ENCODE results near the gene ZNF207.
"Not testable (repeated sequence)": the region's sequence is repeated elsewhere in the genome, so short reads cannot be mapped to it uniquely, and the experiment has no call there.

The ZNF207 gene

DNA sequence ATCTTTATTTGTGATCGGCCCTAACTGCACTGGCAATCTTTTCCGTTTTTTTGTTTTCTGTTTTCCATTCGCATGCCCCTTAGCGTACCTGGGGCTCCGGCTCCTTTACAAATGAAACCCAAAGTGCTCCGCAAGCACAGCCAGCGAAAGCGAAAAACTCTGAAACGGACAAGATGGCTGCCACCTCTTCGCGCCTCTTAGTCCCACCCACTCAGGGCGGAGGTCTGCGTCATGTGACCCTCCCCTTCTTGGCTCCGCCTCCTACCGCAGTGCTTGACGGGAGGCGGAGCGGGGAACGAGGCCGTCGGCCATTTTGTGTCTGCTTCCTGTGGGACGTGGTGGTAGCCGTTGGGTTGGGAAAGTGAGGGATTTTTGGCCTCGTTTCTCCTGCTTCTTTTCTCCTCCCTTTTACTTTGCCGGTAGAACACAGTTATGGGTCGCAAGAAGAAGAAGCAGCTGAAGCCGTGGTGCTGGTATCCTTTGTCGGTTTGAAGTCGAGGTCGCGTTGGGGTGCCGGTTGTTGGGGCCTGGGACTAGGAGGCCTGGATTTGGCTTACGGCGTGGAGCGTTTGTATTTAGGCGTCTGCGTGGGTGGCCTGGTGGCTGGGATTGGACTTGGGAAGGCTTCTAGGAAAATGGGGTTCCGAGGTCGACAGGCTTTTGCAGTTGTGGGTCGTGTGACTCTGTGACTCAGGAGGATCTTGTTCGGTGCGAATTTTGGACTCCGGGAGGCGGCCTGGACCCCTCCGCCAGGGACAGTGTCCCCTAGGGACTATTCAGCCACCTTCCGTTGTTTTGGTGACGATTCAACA is at the start of gene ZNF207:
Gene ZNF207 (plus strand): TSS at position 304 of the 812 bp plus-strand sequence. CDS start 129 bp downstream, at position 433.
- DNase-seq, result peak; percentile 97

DNA sequence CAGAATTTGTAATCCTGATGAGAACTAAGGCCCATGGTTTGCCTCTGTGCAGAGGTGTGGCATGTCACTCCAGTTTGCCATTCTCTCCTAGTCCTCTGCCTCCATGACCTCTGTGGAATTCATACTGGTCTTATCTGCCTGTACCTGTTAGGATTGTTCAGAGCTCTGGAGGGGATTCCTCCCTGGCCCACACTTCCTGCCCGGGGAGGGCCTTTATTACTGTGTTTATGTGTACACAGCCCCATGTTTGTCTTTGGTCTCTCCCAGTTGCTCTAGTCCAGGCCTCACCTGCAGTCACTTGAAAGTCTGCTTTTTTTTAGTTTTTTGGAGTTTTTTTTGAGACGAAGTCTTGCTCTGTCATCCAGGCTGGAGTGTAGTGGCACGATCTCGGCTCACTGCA is 47.9 kb upstream of the ZNF207 start:
- no peak for DNase-seq

DNA sequence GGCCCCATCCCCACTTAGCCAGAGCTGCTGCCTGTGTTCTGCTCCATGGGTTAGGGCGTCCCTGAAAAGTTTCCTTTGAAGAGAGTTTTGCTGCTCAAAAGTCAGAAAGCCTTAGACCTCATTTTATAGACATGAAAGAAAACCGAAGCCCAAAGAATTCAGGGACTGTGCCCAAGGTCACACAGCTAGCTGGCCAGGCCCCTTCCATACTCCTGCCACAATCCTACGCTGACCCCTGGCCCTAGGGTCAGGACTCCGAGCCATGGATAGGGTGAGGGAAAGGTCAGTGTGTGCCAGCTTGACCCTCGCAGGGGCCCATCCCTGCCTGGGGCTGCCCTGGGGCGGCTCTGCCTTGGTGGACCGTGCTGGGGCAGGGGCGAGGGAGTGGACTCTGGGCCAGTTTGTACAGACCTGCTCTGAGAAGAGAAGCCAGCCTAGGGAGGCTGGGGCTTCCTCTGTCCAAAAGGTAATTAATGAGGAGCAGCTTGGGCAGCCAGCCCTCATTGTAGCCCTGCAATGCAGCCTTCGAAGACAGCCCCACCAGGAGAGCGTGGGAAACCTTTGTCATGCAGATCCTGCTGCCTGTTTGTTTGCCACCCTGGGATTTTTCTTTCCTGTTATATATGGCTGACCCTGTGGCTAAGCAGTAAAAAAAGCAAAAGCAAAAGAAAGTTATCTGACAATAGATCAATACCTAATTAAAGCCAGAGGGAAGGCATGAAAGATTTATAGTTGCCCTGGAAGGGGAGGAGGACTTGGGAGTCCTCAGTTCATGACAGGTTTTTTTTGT is 46.9 kb upstream of the ZNF207 start:
- peak; percentile 12 for DNase-seq

DNA sequence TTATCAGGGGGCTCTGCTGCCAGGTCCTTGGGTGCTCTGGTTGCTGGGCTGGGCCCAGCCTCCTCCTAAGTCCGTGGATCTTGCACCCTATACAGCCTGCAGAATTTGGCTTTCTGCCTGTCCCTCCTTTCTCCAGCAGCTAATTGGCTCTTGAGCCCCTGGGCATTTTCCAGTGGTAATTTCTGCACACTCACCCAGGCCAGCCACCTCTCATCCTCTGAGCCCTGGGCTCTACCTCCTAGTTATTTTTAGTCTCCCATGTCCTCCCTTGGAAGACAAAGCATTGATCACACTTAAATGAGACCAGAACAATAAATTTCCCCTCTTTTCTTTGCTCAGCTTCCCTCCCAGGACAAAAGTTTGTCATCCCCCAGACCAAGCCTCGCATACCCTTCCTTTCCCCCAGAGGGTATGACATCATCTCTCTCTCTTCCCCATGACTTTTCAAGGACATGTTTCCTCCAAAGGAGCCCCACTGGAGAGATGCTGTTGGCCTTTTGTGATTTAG is 46.1 kb upstream of the ZNF207 start:
- DNase-seq, result peak; percentile 9

DNA sequence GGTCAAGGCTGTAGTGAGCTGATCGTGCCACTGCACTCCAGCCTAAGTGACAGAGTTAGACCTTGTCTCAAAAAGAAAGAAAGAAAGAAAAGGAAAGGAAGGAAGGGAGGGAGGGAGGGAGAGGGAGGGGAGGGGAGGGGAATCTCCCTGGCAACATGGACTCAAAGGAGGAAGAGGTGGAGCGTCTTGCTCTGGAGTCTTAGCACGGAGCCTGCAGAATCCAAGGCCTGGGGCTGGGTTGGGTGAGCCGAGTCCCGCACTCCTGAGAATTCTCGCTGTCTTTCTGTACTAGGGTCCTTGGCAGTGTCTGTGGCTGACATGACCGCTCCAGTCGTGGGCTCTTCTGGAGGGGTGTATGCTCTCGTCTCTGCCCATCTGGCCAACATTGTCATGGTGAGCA is 44.9 kb upstream of the ZNF207 start:
- DNase-seq, result no peak

DNA sequence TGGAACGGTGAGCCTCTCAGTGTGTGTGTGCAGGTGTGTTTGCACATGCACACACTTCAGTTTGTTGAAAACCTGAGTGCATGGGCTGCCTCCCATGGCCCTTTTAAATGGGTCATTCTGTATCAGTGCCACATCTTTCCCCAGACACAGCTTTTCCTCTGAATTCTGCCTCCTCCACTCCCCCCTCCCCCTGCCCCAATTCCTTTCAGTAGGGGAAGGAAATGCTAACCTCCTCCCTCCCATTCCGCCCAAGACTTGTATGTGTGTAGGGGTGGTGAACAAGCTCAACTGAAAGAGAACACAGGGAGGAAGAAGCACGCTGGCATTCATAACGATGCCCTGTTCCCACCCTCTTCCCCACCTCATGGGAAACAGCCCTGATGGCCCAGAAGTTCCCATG is 42.3 kb upstream of the ZNF207 start:
- peak; percentile 71 for DNase-seq

DNA sequence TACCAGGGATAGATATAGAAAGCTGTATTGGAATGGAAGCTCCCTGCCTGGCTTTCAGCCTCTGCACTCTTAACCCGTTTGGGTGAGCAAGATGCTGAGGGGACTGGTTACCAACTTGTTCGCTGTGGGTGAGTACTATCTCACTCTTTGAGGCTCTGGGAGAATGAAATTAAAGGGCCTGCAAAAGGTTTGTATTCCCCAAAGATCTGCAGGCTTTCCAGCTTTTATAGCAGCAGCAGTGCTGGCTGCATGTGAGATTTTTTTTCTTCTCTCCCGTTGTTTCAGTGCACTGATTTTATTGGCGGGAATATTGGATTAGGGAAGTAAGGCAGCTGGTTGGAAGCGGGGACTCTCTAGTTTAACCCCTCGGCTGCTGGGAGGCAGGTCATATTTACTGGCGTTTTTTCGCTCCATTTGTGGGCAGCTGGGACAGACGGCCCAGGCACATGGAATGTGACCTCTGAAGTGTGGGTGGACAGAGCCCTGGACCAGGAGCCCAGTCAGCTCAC is 38.9 kb upstream of the ZNF207 start:
- no peak for DNase-seq

DNA sequence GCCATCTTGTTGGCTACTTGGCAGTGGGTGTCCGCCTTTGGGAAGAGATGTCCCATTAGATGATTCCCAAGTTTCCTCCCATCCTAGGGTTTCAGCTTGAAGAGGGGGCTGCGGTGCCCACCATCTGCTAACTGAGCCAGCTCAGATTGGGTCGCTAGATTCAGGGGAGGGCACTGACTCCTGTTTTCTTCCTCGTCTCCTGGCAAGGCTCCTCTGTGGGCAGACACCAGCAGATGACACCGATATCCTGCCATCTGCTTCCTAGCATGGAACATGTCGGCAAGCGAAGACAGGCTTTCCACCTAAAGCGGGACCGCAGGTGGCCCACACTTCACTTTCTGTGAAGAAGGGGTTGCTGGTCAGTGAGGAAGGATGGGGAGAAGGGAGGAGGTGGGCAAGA is 35.3 kb upstream of the ZNF207 start:
- DNase-seq, result no peak

DNA sequence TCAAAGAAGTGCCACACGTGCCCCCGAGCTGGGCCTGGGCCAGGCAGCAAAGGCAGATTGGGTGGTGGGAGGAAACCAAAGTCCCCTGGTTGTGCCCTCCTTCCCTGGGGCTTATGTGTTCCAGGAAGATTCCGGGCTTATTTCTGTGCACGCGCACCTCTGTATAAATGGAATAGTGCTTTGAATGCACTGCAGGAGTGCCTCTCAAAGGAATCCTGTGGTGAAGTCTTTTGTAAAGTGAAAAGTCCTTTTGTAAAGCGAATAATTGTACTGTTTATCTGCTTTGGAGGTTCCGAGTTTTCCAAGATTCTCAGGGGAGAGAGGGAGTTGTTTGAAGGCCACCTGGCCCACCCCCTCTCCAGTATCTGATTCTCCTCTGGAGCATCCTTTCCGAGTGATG is 34.8 kb upstream of the ZNF207 start:
- no peak for DNase-seq

DNA sequence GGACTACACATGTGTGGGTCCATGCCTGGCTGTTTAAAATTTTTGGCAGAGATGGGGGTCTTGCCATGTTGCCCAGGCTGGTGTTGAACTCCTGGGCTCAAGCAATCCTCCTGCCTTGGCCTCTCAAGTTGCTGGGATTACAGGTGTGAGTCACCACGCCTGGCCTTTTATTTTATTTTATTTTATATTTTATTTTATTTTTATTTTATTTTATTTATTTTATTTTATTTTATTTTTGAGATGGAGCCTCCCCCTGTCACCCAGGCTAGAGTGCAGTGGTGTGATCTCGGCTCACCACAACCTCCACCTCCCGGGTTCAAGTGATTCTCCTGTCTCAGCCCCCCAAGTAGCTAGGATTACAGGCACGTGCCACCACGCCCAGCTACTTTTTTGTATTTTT is 33.3 kb upstream of the ZNF207 start:
- not testable (repeated sequence) for DNase-seq

DNA sequence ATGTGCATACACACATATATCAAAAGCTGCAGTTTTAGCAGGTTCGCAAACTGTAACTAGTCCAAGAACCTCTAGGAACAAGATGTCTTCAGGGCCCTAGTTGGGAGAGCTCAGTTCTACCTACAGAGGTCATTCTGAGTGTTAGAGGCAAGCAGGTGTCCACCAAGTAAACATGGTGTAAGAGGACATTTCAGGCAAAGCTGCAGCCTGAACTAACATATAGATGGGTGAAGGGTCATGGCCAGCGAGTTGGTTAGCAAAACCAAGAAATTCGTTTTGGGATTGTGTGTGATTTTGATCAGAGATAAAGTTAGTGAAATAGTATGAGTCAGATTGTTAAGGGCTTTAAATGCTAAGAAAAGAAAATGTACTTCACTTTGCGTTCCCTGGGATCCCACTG is 32.6 kb upstream of the ZNF207 start:
- DNase-seq, result no peak

DNA sequence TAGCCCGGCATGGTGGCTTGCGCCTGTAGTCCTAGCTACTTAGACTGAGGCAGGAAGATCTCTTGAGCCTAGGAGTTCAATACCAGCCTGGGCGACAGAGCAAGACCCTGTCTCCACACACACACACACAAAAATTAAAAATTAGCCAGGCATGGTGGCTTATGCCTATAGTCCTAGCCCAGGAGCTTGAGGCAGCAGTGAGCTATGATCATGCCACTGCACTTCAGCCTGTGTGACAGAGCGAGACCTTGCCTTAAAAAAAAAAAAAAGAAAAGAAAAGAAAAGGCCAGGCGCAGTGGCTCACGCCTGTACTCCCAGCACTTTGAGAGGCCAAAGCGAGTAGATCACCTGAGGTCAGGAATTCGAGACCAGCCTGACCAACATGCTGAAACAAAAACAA is 31.9 kb upstream of the ZNF207 start:
- no peak for DNase-seq

DNA sequence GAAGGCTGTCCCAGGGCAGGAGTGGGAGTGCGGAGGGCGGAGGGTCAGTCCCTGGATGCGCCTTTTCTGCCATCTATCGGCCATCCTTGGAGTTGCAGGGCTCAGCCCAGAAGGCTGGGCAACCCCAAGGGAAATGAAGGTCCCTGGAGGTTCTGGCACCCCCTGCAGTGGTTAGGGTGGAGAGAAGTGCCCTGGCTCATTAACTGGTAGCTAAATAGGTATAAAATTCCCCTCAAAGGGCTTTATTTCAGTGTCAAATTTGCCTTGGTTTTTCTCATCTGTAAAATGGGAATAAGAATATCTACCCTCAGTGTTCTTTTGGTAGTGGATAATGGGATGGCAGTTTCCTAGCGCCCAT is 30.4 kb upstream of the ZNF207 start:
- peak; percentile 44 for DNase-seq

DNA sequence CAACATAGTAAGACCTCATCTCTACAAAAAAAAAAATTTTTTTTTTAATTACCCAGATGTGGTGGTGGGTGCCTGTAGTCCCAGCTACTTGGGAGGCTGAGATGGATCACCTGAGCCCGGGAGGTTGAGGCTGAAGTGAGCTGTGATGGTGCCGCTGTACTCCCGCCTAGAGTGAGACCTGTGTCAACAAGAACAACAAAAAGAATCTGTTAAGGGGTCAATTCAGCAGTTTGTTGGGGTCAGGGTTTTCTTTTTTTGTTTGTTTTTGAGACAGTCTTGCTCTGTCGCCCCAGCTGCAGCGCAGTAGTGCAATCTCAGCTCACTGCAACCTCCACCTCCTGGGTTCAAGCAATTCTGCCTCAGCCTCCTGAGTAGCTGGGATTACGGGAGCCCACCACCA is 29.9 kb upstream of the ZNF207 start:
- not testable (repeated sequence) for DNase-seq

DNA sequence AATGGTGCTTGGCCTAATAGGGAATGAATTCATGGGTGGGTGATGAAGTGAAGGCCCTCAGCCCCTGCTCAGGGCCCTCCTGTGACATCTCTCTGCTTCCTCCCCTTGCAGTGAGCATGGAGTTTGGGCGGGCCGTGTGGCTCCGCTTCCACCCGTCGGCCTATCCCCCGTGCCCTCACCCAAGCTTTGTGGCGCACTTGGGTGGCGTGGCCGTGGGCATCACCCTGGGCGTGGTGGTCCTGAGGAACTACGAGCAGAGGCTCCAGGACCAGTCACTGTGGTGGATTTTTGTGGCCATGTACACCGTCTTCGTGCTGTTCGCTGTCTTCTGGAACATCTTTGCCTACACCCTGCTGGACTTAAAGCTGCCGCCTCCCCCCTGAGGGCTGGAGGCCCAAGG is 29.1 kb upstream of the ZNF207 start:
- DNase-seq, result no peak

DNA sequence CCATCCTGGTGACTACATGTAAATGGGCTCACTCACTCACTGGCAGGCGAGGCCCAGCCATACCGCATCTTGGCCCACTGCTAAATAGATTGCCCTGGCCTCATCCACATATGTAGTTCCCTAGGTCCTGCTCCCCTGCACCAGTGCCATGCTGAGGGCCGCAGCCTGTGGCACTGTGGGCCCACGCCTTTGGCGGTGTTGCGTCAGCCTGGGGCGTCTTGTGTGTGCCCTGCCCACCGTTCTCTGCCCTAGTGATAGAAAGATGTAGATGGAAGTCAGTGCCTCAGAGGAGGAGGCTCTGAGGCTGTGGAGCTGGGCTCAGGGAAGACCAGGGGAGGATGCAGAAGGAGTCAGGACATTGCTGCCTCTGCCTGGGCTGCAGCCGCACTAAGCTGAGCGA is 26.9 kb upstream of the ZNF207 start:
- DNase-seq, result no peak

DNA sequence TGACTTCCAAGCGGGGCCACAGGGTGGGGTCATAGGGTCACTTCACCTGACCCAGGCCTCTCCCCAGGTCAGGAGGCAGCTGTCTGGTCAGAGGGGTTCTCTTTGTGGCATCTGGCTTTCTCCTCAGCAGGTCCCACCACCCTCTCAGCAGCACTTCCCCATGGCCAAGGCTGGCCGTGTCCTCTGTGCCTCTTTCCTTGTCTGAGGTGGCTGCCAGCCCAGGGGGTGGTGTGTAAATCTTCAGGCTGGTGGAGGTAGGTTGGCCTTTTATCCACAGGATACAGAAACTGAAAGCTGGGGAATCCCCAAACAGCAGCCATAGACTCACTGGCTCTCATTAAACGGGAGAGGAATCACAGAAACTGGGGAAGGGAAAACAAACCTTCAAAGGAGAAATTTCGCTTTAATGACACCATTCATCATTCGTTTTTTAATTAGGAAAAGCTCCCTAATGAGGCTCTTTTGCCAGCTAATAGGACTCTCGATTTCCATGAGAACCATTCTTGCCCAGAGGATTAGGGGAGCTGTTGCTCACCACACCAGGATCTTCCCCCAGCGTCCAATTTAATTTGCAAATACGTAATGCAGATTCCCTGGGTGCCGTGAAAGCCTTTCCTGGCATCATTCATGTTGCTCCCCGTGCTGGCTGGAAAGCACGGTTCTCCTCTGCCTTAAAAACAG is 26.0 kb upstream of the ZNF207 start:
- peak; percentile 26 for DNase-seq

DNA sequence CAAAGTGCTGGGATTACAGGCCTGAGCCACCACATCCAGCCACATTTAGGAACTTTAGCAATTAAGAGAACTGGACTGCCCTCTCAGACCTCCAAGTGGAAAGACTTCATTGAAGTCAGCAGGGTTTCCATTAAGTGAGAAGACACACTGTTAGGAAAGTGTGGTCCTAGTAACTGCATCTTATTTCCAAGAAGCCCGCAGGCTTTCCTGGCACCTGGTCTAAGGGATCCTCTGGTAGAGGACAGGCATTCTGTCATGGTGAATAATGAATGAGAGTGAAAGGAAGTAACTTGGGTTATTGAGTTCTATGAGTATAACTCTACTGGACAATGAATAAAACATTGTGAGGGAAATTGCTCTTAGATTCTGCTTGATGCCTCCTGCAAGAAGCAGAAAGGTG is 22.0 kb upstream of the ZNF207 start:
- no peak for DNase-seq

DNA sequence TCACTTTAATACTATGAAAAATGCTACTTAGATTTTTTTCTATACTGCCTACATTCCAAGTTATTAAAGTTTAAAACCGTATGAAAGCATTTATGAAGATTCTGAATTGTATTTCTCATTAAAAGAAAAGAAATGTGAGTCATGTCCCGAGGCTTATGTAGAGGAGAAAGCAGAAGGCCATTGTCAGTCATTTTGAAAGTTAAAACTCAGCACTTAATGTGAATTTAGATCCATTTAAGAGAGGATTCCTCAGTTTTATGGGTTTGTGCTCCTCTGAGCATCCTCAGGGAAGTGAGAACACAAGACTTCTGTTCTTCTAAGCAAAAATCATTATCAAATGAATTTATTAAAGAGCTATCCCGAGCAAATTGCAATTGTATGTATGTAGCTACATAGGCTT is 19.8 kb upstream of the ZNF207 start:
- no peak for DNase-seq

DNA sequence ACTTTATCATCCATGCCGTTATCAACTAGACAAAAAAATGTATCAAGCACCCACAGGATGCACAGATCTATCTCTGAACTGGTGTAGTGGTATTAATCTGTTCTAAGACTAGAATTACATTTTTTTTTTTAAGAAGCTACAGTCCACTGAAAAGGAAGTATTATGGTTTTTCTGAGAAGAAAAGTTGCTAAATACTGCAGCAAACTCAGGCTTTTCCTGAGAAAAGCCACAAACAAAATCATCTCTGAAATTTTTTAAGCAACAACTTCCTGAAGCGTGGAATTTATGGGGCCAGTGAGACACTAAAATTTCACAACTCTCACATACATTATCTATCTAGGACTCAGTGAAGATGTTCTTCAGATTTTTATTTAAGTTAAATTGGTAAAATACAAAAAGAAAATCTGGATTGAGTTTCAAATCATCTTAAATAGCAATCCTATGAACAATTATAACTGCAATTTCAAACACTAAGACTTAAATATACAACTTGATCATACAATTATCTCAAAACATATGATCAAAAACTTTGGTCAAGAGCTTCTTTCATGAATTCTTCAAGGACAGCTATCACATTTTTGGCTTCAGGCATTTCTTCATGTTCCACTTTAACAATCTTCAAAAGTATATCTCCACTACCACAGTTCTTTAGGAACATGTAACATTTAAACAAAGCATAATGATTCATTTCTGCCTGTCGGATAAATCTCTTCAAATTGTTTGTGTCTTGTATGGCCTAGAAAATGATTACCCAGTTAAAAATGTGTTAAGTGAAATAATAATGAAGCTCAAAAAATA is 18.5 kb upstream of the ZNF207 start:
- no peak for DNase-seq

DNA sequence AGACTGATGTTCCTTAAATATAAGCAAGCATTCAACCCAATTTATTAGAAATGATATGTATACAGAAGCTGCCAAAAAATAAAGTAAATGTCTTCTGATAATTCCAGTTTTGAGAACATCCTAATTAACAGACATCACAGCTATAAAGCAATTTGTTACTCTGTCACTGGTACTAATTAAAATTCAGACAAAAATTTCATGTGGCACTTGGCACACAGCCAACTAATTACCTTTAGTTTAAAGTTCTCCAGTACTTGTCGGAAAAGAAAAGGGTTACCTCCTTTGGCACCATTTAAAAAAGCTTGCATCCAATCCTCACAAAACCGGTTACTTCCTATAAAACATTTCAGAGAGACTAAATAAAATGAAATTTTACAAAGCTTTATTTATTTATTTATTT is 16.8 kb upstream of the ZNF207 start:
- DNase-seq, result no peak

DNA sequence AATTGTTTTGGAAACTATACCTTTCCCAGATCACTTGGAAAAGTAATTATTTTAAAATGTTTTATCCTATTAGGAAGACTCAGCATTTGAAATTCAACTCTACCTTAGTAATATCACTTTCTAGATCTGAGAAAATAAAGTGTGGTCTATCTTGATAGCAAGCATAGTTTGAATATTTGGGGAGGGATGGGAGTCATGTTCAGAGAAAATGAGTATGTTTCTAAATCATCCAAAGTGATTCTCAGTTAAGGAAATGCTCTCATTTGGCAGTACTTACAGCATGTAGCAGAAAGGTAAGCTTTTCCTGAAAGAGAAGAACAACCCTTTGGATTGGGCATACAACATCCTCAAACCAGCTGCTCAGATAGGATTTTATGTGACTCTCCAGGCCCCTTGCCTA is 14.9 kb upstream of the ZNF207 start:
- DNase-seq, result no peak

DNA sequence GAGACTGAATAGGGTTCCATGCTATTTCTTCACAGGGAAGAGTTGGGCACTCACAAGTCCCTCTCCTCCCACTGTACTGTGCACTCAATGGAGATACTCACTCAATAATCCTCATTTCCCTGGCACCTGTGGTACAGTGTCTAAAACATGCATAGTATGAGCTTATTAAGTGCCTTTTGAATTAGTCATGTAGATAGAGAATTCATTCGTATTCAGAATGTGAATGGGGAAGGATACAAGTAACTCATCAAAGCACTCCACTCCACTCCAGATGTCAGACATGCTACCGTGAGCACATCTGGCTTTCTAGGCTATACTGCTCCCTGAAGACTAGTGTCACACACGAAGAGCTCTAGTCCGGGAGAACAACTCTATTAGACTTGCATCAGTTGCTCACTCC is 14.3 kb upstream of the ZNF207 start:
- no peak for DNase-seq

Data from NCI-H774 (cell line).